HepG2 (cell line): ENCODE results near the gene GDF9. TPM values are rescaled to one million over a fixed set of nuclear protein-coding genes. Genes with fewer than 3 reads are reported as not detected.

Experiments
- ATAC-seq: fragments of 200-7000 bp; cut with Tn5 transposase; 3 replicates; pipeline ENCODE4 v1.9.1; 2020; ENCODE audit warnings: mild to moderate bottlenecking, moderate library complexity
- BruUV-seq: library from RNA; stranded (reverse); fragments of 400-500 nt; replicated peaks from 2 replicates; lab custom pipeline; 2021; lab: Mats Ljungman, UMichigan
- CTCF ChIA-PET: fragments of 300-600 bp; formaldehyde crosslinking; extraction: SDS; loops from one replicate; lab custom pipeline; 2021; ENCODE audit warnings: low total read pairs, inconsistent platforms, low intra/inter-chr PET ratio; lab: Yijun Ruan, JAX
- POLR2A ChIA-PET: fragments of 350-600 bp; sonication (Branson Sonifier 250); formaldehyde crosslinking; loops from one replicate; lab custom pipeline; 2020; ENCODE audit warnings: antibody characterized with exemption, inconsistent platforms; lab: Yijun Ruan, JAX
- DNase-seq: peaks from one replicate; pipeline ENCODE4 v3.0.0-alpha.2; 2015; ENCODE audit warnings: low spot score
- FAIRE-seq: peaks from 3 replicates; lab custom pipeline; 2011; peaks lifted over from hg19 to GRCh38; lab: Jason Lieb, UNC
- H2AFZ ChIP-seq: one replicate; pipeline ENCODE4 v1.6.1; 2011; ENCODE audit warnings: low read length, inconsistent platforms
- H3K27ac ChIP-seq: fragments of 300-600 bp; 3 replicates; pipeline ENCODE4 v1.8.0; 2011; ENCODE audit warnings: mixed run types, mild to moderate bottlenecking, mixed read lengths, low read length, inconsistent platforms; ENCODE audit not compliant: insufficient read depth; ENCODE audit errors: extremely low read length
- H3K27me3 ChIP-seq, 2 experiments: fragments of 200-600 bp in 1 of 2; 2 replicates in 1 of 2; 3 replicates in 1 of 2; pipeline versions ENCODE4 v1.6.0 to v1.8.0; 2011; ENCODE audit warnings: low read length in 2 of 2, mild to moderate bottlenecking in 2 of 2, moderate library complexity in 2 of 2, inconsistent platforms in 1 of 2; ENCODE audit not compliant: insufficient read depth in 2 of 2, control insufficient read depth in 1 of 2
- H3K36me3 ChIP-seq, 2 experiments: fragments of 200-600 bp in 1 of 2; replicated peaks in 1 of 2; 2 replicates in 1 of 2; 3 replicates in 1 of 2; pipeline versions ENCODE4 v1.5.1 to v1.8.0; 2011; ENCODE audit warnings: low read length in 2 of 2, inconsistent platforms in 1 of 2; ENCODE audit not compliant: insufficient read depth in 2 of 2, control insufficient read depth in 1 of 2
- H3K4me1 ChIP-seq: 2 replicates; pipeline ENCODE4 v1.5.1; 2012; ENCODE audit warnings: low read length, inconsistent platforms; ENCODE audit not compliant: insufficient read depth
- H3K4me2 ChIP-seq: 2 replicates; pipeline ENCODE4 v1.6.0; 2011; ENCODE audit warnings: low read depth, low read length, inconsistent platforms
- H3K4me3 ChIP-seq, 3 experiments: fragments of 200-600 bp in 1 of 3; sonication (generic), shearing (Covaris generic) in 1 of 3; replicated peaks in 1 of 3; 2 replicates each; pipeline ENCODE4 v1.5.1; 2011 to 2016; ENCODE audit warnings: low read length in 3 of 3, inconsistent platforms in 2 of 3, low read depth in 2 of 3, mild to moderate bottlenecking in 2 of 3, control low read depth in 1 of 3, mixed read lengths in 1 of 3; ENCODE audit not compliant: insufficient read depth in 1 of 3
- H3K79me2 ChIP-seq: one replicate; pipeline ENCODE4 v1.6.1; 2011; ENCODE audit warnings: low read length, inconsistent platforms; ENCODE audit not compliant: insufficient read depth
- H3K9ac ChIP-seq: 2 replicates; pipeline ENCODE4 v1.6.0; 2011; ENCODE audit warnings: mild to moderate bottlenecking, low read depth, low read length, inconsistent platforms; ENCODE audit not compliant: insufficient read depth
- H3K9me3 ChIP-seq: 2 replicates; pipeline ENCODE4 v1.5.1; 2012; ENCODE audit warnings: mild to moderate bottlenecking, low read length
- H4K20me1 ChIP-seq: 2 replicates; pipeline ENCODE4 v1.6.0; 2011; ENCODE audit warnings: inconsistent platforms, mild to moderate bottlenecking, low read length, moderate library complexity; ENCODE audit not compliant: insufficient read depth
- ATF1 ChIP-seq: IDR thresholded peaks from 2 replicates; pipeline ENCODE4 v1.6.1; 2016; ENCODE audit warnings: mild to moderate bottlenecking, control low read depth
- HDAC2 ChIP-seq: sonication (generic); formaldehyde crosslinking; IDR thresholded peaks from 2 replicates; pipeline ENCODE4 v1.4.0; 2020; ENCODE audit warnings: missing genetic modification reagents
- MYPOP ChIP-seq: sonication (generic); formaldehyde crosslinking; IDR thresholded peaks from 2 replicates; pipeline ENCODE4 v1.8.1; 2023; ENCODE audit warnings: mild to moderate bottlenecking, moderate library complexity, missing genetic modification reagents
- NONO ChIP-seq, 2 experiments: fragments of 450-650 bp in 1 of 2; sonication (generic) in 1 of 2; formaldehyde crosslinking in 1 of 2; IDR thresholded peaks in 1 of 2; conservative IDR thresholded peaks in 1 of 2; 2 replicates each; pipeline versions ENCODE4 v1.6.1 to v1.8.0; 2017 to 2022; ENCODE audit warnings: mild to moderate bottlenecking in 1 of 2, missing genetic modification reagents in 1 of 2, moderate library complexity in 1 of 2
- RAD21 ChIP-seq: fragments of 450-650 bp; formaldehyde crosslinking; IDR thresholded peaks from 2 replicates; pipeline ENCODE4 v1.5.0; 2020; ENCODE audit warnings: mild to moderate bottlenecking
- RFX1 ChIP-seq: fragments of 450-650 bp; IDR thresholded peaks from 2 replicates; pipeline ENCODE4 v1.6.1; 2017
- SMAD3 ChIP-seq: sonication (generic); formaldehyde crosslinking; IDR thresholded peaks from 2 replicates; pipeline ENCODE4 v1.4.0; 2020; ENCODE audit warnings: missing genetic modification reagents
- TEAD3 ChIP-seq: optimal IDR thresholded peaks from 2 replicates; pipeline ENCODE3; 2016; ENCODE audit warnings: borderline replicate concordance
- ZBTB3 ChIP-seq: sonication (generic); formaldehyde crosslinking; IDR thresholded peaks from 2 replicates; pipeline ENCODE4 v1.4.0; 2020; ENCODE audit warnings: low read depth, mild to moderate bottlenecking, moderate library complexity, missing genetic modification reagents, borderline replicate concordance
- ZC3H4 ChIP-seq: sonication (generic); formaldehyde crosslinking; IDR thresholded peaks from 2 replicates; pipeline ENCODE4 v1.4.0; 2020; ENCODE audit warnings: missing genetic modification reagents, borderline replicate concordance
- ZFP41 ChIP-seq: sonication (generic); formaldehyde crosslinking; IDR thresholded peaks from 2 replicates; pipeline ENCODE4 v1.4.0; 2020; ENCODE audit warnings: mild to moderate bottlenecking, missing genetic modification reagents, borderline replicate concordance
- ZNF17 ChIP-seq: sonication (generic); formaldehyde crosslinking; IDR thresholded peaks from 2 replicates; pipeline ENCODE4 v1.5.0; 2020; ENCODE audit warnings: mild to moderate bottlenecking, missing genetic modification reagents
- ZNF232 ChIP-seq: sonication (generic); formaldehyde crosslinking; IDR thresholded peaks from 2 replicates; pipeline ENCODE4 v1.4.0; 2020; ENCODE audit warnings: missing genetic modification reagents, borderline replicate concordance
- ZNF343 ChIP-seq: sonication (generic); formaldehyde crosslinking; IDR thresholded peaks from 2 replicates; pipeline ENCODE4 v1.4.0; 2020; ENCODE audit warnings: mild to moderate bottlenecking, missing genetic modification reagents
- ZNF501 ChIP-seq: sonication (generic); formaldehyde crosslinking; IDR thresholded peaks from 2 replicates; pipeline ENCODE4 v1.5.1; 2020; ENCODE audit warnings: mild to moderate bottlenecking, moderate library complexity, missing genetic modification reagents
- ZNF713 ChIP-seq: sonication (generic); formaldehyde crosslinking; IDR thresholded peaks from 2 replicates; pipeline ENCODE4 v1.4.0; 2020; ENCODE audit warnings: mild to moderate bottlenecking, missing genetic modification reagents
- ZSCAN21 ChIP-seq: sonication (generic); formaldehyde crosslinking; IDR thresholded peaks from 2 replicates; pipeline ENCODE4 v1.8.0; 2022; ENCODE audit warnings: mild to moderate bottlenecking, missing genetic modification reagents, moderate library complexity, borderline replicate concordance
- WGBS: methylation state at CpG from one replicate; pipeline ENCODE4 v1.1.6; 2017; ENCODE audit warnings: low lambda C conversion rate; 5-methylcytosine and 5-hydroxymethylcytosine counted together
- in situ Hi-C: cut with HindIII; loops from 2 replicates; pipeline ENCODE4 v1.10.0; 2017; ENCODE audit warnings: low pct_unique_long_range_greater_than_20kb; ENCODE audit not compliant: extremely low pct_ligation_motif_present
- intact Hi-C: fragments of 100-400 bp; cut with micrococcal nuclease; formaldehyde crosslinking; loops from one replicate; pipeline ENCODE4 v1.10.0; 2022; ENCODE audit not compliant: unreplicated experiment
- polyA plus RNA-seq, 8 experiments: library from polyadenylated mRNA; depleted of rRNA in 3 of 8; stranded (reverse) in 7 of 8; unstranded in 1 of 8; fragments of >200 nt; fragmentation: Illumina TruSeq in 4 of 8; extraction: Trizol in 4 of 8; gene quantifications; 2 replicates each; pipeline versions ENCODE4 v1.2.1 to v1.2.3, GENCODE V29; 2011 to 2016; ENCODE audit warnings: low read depth in 4 of 8, missing spikeins in 1 of 8, mixed read lengths in 1 of 8; ENCODE audit not compliant: insufficient read depth in 1 of 8
- total RNA-seq, 5 experiments: library from RNA; depleted of rRNA; stranded (reverse); fragments of >200 nt; fragmentation: Illumina TruSeq; extraction: Trizol; gene quantifications; 2 replicates each; pipeline ENCODE4 v1.2.3, GENCODE V29; 2016; ENCODE audit warnings: low read depth in 1 of 5
- TF ChIP-seq, protein P1 (sequence below): sonication (generic); formaldehyde crosslinking; IDR thresholded peaks from 2 replicates; pipeline ENCODE4 v1.4.0; 2020; ENCODE audit warnings: mild to moderate bottlenecking, missing genetic modification reagents
- TF ChIP-seq, protein P2 (sequence below), 2 experiments: sonication (generic) in 1 of 2; formaldehyde crosslinking in 1 of 2; IDR thresholded peaks; 2 replicates each; pipeline versions ENCODE4 v1.4.0 to v1.6.1; 2018 to 2020; ENCODE audit warnings: missing genetic modification reagents in 2 of 2, borderline replicate concordance in 1 of 2, low read depth in 1 of 2, mild to moderate bottlenecking in 1 of 2, missing biosample characterization in 1 of 2

GDF9 gene
- total and polyA plus RNA-seq, 2 of the 13 experiments (the other 11 are each of a cell fraction or from before 2014, with no cell fraction given) = 0.33 to 0.38 TPM

DNA sequence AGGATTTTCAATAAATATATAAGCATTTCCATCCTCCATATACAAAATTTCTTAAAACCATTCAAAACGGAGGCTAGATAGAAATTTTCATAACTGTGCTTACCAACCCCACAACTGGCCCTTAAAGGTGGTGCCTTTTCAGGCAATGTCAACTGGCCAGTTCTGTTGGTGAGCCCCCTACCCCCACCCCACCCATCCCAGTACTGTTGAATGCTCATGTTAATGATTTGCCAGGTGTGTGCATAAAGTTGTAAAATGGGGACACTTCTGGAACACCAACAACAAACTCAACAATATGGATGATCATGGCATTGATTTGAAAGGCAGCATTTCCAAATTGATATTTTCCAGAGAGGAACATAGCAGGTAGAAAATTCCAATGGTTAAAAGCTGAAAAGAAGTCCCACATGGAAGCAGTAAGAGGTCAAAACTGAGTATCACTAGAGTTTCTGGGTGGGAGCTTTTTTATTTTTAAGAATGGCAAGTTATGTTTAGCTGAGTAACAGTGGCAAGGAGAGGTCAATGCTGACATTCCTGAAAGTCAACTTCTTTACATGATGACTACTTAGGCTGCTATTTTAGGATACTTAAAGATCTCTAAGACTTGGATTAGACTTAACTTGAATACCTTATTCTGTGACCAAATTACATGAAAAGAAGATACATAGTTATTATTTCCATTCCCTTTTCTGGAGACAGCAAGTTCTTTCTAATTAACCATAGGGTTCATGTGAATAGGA, 9.9 kb upstream of the GDF9 start (continued):
- TF ChIP-seq ZBTB3 (CRISPR knock-in tag) (no peak), ZNF17 (CRISPR knock-in tag) (no peak), RAD21 (CRISPR knock-in tag) (no peak), ATF1 (CRISPR knock-in tag) (no peak)
- TF ChIP-seq, protein P1, sequence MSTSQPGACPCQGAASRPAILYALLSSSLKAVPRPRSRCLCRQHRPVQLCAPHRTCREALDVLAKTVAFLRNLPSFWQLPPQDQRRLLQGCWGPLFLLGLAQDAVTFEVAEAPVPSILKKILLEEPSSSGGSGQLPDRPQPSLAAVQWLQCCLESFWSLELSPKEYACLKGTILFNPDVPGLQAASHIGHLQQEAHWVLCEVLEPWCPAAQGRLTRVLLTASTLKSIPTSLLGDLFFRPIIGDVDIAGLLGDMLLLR = no peak

GRCh38 chr5:132873930-132874271, 7.6 kb upstream of the GDF9 start:
- TSS peak; percentile 86 for BruUV-seq
- no peaks in the 10 kb centered on the region for H3K9me3 ChIP-seq
- peaks cover 88% of the 10 kb centered on the region for H3K4me1 ChIP-seq
- H3K9ac ChIP-seq = peak overlapping the region; percentile 93
- H3K4me3 ChIP-seq = peak overlapping the region; percentile 52 to 76 (median 68)
- POLR2A ChIA-PET = interaction anchor here (0.5 to 3.3 kb wide), 7 partner anchors 10 to 178 kb away, joined by 3 to 26 read pairs (median 4); partner anchors contain the start of genes HSPA4 and SHROOM1
- CTCF ChIA-PET = no interaction called here
- intact Hi-C loops = no loop called here
- in situ Hi-C loops = loop anchor here (5.0 kb wide), 1 partner anchor 42 kb away; the partner anchor contains the start of gene SHROOM1
- H3K27ac ChIP-seq = peak overlapping the region; percentile 95
- peaks cover 13% of the 10 kb centered on the region for H3K79me2 ChIP-seq
- no peak overlapping the region for H2AFZ ChIP-seq
- H4K20me1 ChIP-seq = no peaks in the 10 kb centered on the region
- H3K4me2 ChIP-seq = peak overlapping the region; percentile 80
- DNase-seq (no peak), FAIRE-seq (no peak), ATAC-seq (peak; percentile 51)
- 0% methylated on average over 3 of the region's 3 CpGs for WGBS
- no peaks in the 10 kb centered on the region; a peak in 1 of 5 replicates for H3K27me3 ChIP-seq
- H3K36me3 ChIP-seq = peaks cover 2 to 13% of the 10 kb centered on the region in 2 experiments
- TF ChIP-seq ZNF713 (CRISPR knock-in tag) = no peak
- TF ChIP-seq, protein P2, sequence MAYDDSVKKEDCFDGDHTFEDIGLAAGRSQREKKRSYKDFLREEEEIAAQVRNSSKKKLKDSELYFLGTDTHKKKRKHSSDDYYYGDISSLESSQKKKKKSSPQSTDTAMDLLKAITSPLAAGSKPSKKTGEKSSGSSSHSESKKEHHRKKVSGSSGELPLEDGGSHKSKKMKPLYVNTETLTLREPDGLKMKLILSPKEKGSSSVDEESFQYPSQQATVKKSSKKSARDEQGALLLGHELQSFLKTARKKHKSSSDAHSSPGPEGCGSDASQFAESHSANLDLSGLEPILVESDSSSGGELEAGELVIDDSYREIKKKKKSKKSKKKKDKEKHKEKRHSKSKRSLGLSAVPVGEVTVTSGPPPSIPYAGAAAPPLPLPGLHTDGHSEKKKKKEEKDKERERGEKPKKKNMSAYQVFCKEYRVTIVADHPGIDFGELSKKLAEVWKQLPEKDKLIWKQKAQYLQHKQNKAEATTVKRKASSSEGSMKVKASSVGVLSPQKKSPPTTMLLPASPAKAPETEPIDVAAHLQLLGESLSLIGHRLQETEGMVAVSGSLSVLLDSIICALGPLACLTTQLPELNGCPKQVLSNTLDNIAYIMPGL (CRISPR knock-in tag; IDR thresholded peaks at IDR 0.05; ENCODE audit: borderline replicate concordance in 1 of 2, low read depth in 1 of 2) = 0 out of 4 replicates have a peak, but pooled peaks of 1 of the 2 experiments have one; percentile 18
- no peak for TF ChIP-seq RFX1
- 0 out of 2 replicates have a peak, but pooled peaks have one; percentile 36 for TF ChIP-seq ZNF232 (CRISPR knock-in tag)
- no peak for TF ChIP-seq HDAC2 (CRISPR knock-in tag)
- TF ChIP-seq ZSCAN21 (CRISPR knock-in tag) = no peak
- TF ChIP-seq NONO (IDR thresholded peaks at IDR 0.05) = no peak
- TF ChIP-seq NONO (CRISPR knock-in tag; conservative IDR thresholded peaks at IDR 0.05) = peak; percentile 9; the same call in 1 of the 2 replicates
- TF ChIP-seq TEAD3 (CRISPR knock-in tag) = no peak
- TF ChIP-seq ZNF501 (CRISPR knock-in tag) = peak; percentile 40; the same call in 1 of the 2 replicates
- 0 out of 2 replicates have a peak, but pooled peaks have one; percentile 12 for TF ChIP-seq MYPOP (CRISPR knock-in tag)
- 0 out of 2 replicates have a peak, but pooled peaks have one; percentile 6 for TF ChIP-seq ZC3H4 (CRISPR knock-in tag)
- TF ChIP-seq ZFP41 = no peak
- TF ChIP-seq ZNF343 (CRISPR knock-in tag) = no peak
- 0 out of 2 replicates have a peak, but pooled peaks have one; percentile 6 for TF ChIP-seq SMAD3 (CRISPR knock-in tag)
